Sigmoid colon (tissue), 7 donors: ENCODE results near the gene MUC6. TPM values are rescaled to one million over a fixed set of nuclear protein-coding genes. Genes with fewer than 3 reads are reported as not detected.

Experiments
- DNase-seq: peaks from one replicate; pipeline ENCODE4 v3.0.0-alpha.2; 2019
- H3K27ac ChIP-seq, 4 donors: fragments of 200-600 bp; sonication (generic); one replicate each; pipeline ENCODE4 v1.5.1; 2016 to 2019; ENCODE audit warnings: mild to moderate bottlenecking in 1 of 4
- H3K27me3 ChIP-seq, 3 donors: fragments of 200-600 bp; sonication (generic); one replicate each; pipeline ENCODE4 v1.5.1; 2019; ENCODE audit warnings: mild to moderate bottlenecking in 1 of 3
- H3K36me3 ChIP-seq, 4 donors: fragments of 200-600 bp; sonication (generic); one replicate each; pipeline ENCODE4 v1.5.1; 2016 to 2019
- H3K4me1 ChIP-seq, 4 donors: fragments of 200-600 bp; sonication (generic); one replicate each; pipeline ENCODE4 v1.5.1; 2017 to 2019
- H3K4me3 ChIP-seq, 4 donors: fragments of 200-600 bp; sonication (generic); one replicate each; pipeline ENCODE4 v1.5.1; 2017 to 2019; ENCODE audit warnings: mild to moderate bottlenecking in 2 of 4, moderate library complexity in 1 of 4
- H3K9me3 ChIP-seq, 4 donors: fragments of 200-600 bp in 3 of 4; sonication (generic) in 3 of 4; one replicate each; pipeline versions ENCODE4 v1.5.1 to v1.6.1; 2013 to 2019
- CTCF ChIP-seq, 4 experiments: fragments of 450-650 bp in 3 of 4; fragments of 200-600 bp in 1 of 4; IDR thresholded peaks; one replicate each; pipeline ENCODE4 v1.5.1; 2016 to 2019; ENCODE audit warnings: antibody characterized with exemption in 4 of 4, mild to moderate bottlenecking in 3 of 4, moderate library complexity in 2 of 4
- EP300 ChIP-seq, 4 donors: sonication (generic); formaldehyde crosslinking; IDR thresholded peaks; one replicate each; pipeline ENCODE4 v1.6.1; 2017; ENCODE audit warnings: antibody characterized with exemption in 4 of 4
- POLR2A ChIP-seq, 2 donors: fragments of 450-650 bp; IDR thresholded peaks; one replicate each; pipeline ENCODE4 v1.6.1; 2016; ENCODE audit warnings: antibody characterized with exemption in 2 of 2, mild to moderate bottlenecking in 2 of 2, moderate library complexity in 2 of 2
- POLR2AphosphoS5 ChIP-seq, 4 donors: sonication (generic); formaldehyde crosslinking; IDR thresholded peaks; one replicate each; pipeline ENCODE4 v1.6.1; 2017; ENCODE audit warnings: antibody characterized with exemption in 4 of 4
- WGBS, 2 donors: extraction: QIAGEN DNeasy Blood & Tissue Kit; methylation state at CpG; one replicate each; pipeline ENCODE4 v1.1.7; 2013; 5-methylcytosine and 5-hydroxymethylcytosine counted together
- intact Hi-C: fragments of 100-400 bp; cut with DNase I; formaldehyde crosslinking; loops from one replicate; pipeline ENCODE4 v1.15.1; 2023
- polyA plus RNA-seq, 3 donors: library from polyadenylated mRNA; stranded (reverse); fragments of 200-250 nt; gene quantifications; one replicate each; pipeline ENCODE4 v1.2.3, GENCODE V29; 2013
- total RNA-seq, 4 donors: library from RNA; depleted of rRNA; stranded (reverse); fragments of >200 nt; gene quantifications; one replicate each; pipeline ENCODE4 v1.1.0, GENCODE V29; 2016
- donor health status: healthy with polysubstance abuse.
- donor health status: Bipolar disorder and iron deficiency.
- donor health status: healthy.

The MUC6 gene
- total and polyA plus RNA-seq, 7 donors, result under 0.01 to 0.04 TPM; not detected in 5

- Histone ChIP-seq H3K36me3 (peaks cover 36 to 72% (median 39%) of the 10 kb centered on the region in 4 donors), H3K9me3 (no peaks in the 10 kb centered on the region), H3K4me3 (no peak overlapping the region), H3K27ac (no peak overlapping the region), H3K4me1 (no peaks in the 10 kb centered on the region), H3K27me3 (no peaks in the 10 kb centered on the region)
- intact Hi-C loops, result no loop called here
- TF ChIP-seq CTCF (IDR thresholded peaks at IDR 0.05), result no peak
- TF ChIP-seq POLR2A (IDR thresholded peaks at IDR 0.05), result no peak
- no peak for TF ChIP-seq EP300 (IDR thresholded peaks at IDR 0.05)
- TF ChIP-seq POLR2AphosphoS5 (IDR thresholded peaks at IDR 0.05), result no peak
- DNase-seq, result no peak
- WGBS, 2 donors, result 85 to 87% methylated on average over 22 of the region's 22 CpGs
These were observed 40.6 kb downstream of the MUC6 start for GRCh38 chr11:995752-996420.

- intact Hi-C loops, result no loop called here
- 86 to 88% methylated on average over 16 of the region's 16 CpGs for WGBS, 2 donors
- H3K36me3 ChIP-seq, result peaks cover 31 to 67% (median 36%) of the 10 kb centered on the region in 4 donors
- H3K4me3 ChIP-seq, result no peak overlapping the region
- no peak for DNase-seq
- TF ChIP-seq EP300 (IDR thresholded peaks at IDR 0.05) (no peak), POLR2A (IDR thresholded peaks at IDR 0.05) (no peak), CTCF (IDR thresholded peaks at IDR 0.05) (no peak), POLR2AphosphoS5 (IDR thresholded peaks at IDR 0.05) (no peak)
- H3K9me3 ChIP-seq, result no peaks in the 10 kb centered on the region
- no peaks in the 10 kb centered on the region for H3K27me3 ChIP-seq
- H3K27ac ChIP-seq, result no peak overlapping the region
- no peaks in the 10 kb centered on the region for H3K4me1 ChIP-seq
These were observed 41.3 kb downstream of the MUC6 start for GRCh38 chr11:995044-995751.

- Histone ChIP-seq H3K27me3 (no peaks in the 10 kb centered on the region), H3K9me3 (no peaks in the 10 kb centered on the region), H3K4me3 (no peak overlapping the region), H3K36me3 (peaks cover 36 to 72% (median 51%) of the 10 kb centered on the region in 4 donors), H3K4me1 (no peaks in the 10 kb centered on the region), H3K27ac (no peak overlapping the region)
- TF ChIP-seq POLR2A (IDR thresholded peaks at IDR 0.05) (no peak), CTCF (IDR thresholded peaks at IDR 0.05) (no peak), EP300 (IDR thresholded peaks at IDR 0.05) (no peak), POLR2AphosphoS5 (IDR thresholded peaks at IDR 0.05) (no peak)
- no peak for DNase-seq
- intact Hi-C loops, result no loop called here
- WGBS, 2 donors, result 94 to 95% methylated on average over 35 of the region's 35 CpGs
These were observed 42.8 kb downstream of the MUC6 start for GRCh38 chr11:993632-994167.

GRCh38 chr11:992577-992976 lies 43.9 kb downstream of the MUC6 start:
- TF ChIP-seq EP300 (IDR thresholded peaks at IDR 0.05), result no peak
- no peak for TF ChIP-seq POLR2A (IDR thresholded peaks at IDR 0.05)
- TF ChIP-seq POLR2AphosphoS5 (IDR thresholded peaks at IDR 0.05), result no peak
- TF ChIP-seq CTCF (IDR thresholded peaks at IDR 0.05), result no peak
- peaks cover 36 to 79% (median 60%) of the 10 kb centered on the region in 4 donors for H3K36me3 ChIP-seq
- 93 to 95% methylated on average over 16 of the region's 16 CpGs for WGBS, 2 donors
- H3K27ac ChIP-seq, result no peak overlapping the region
- H3K4me1 ChIP-seq, result no peaks in the 10 kb centered on the region
- H3K27me3 ChIP-seq, result no peaks in the 10 kb centered on the region
- H3K9me3 ChIP-seq, result no peaks in the 10 kb centered on the region
- DNase-seq, result no peak
- no peak overlapping the region for H3K4me3 ChIP-seq
- intact Hi-C loops, result no loop called here
